GOT3 (cell line): ENCODE data around the gene THY1.
"Not testable (repeated sequence)": the region's sequence is repeated elsewhere in the genome, so short reads cannot be mapped to it uniquely, and the experiment has no call there.

ENCODE experiments used
- DNase-seq: peaks from one replicate; lab custom pipeline; 2025; ENCODE audit warnings: mixed read lengths; lab: John Stamatoyannopoulos, UW

The THY1 gene

GRCh38 chr11:119445850-119446249, 22.9 kb upstream of the THY1 start:
- no peak for DNase-seq

- DNase-seq: no peak
Observed at GRCh38 chr11:119445379-119445778, 22.4 kb upstream of the THY1 start.

- DNase-seq: no peak
Observed at GRCh38 chr11:119441898-119442243, 18.9 kb upstream of the THY1 start.

- no peak for DNase-seq
Observed at GRCh38 chr11:119438599-119438998, 15.6 kb upstream of the THY1 start.

GRCh38 chr11:119437521-119437920, 14.5 kb upstream of the THY1 start:
- not testable (repeated sequence) for DNase-seq

GRCh38 chr11:119436711-119437110, 13.7 kb upstream of the THY1 start:
- DNase-seq: no peak

- no peak for DNase-seq
Observed at GRCh38 chr11:119436093-119436492, 13.1 kb upstream of the THY1 start.

- no peak for DNase-seq
Observed at GRCh38 chr11:119434591-119435330, 11.8 kb upstream of the THY1 start.

GRCh38 chr11:119433358-119433725, 10.4 kb upstream of the THY1 start:
- DNase-seq: no peak

GRCh38 chr11:119432484-119433357, 9.7 kb upstream of the THY1 start:
- DNase-seq: no peak

- DNase-seq: no peak
Observed at GRCh38 chr11:119431523-119431922, 8.6 kb upstream of the THY1 start.

- DNase-seq: no peak
Observed at GRCh38 chr11:119427279-119427678, 4.3 kb upstream of the THY1 start.

GRCh38 chr11:119426142-119426541, 3.2 kb upstream of the THY1 start:
- DNase-seq: no peak

- no peak for DNase-seq
Observed at GRCh38 chr11:119424775-119425174, 1.8 kb upstream of the THY1 start.

GRCh38 chr11:119424276-119424675, 1.3 kb upstream of the THY1 start:
- no peak for DNase-seq

- DNase-seq: no peak
Observed at GRCh38 chr11:119423509-119424254, 710 bp upstream of the THY1 start.

- no peak for DNase-seq
Observed at GRCh38 chr11:119421941-119422808, 797 bp downstream of the THY1 start.

- DNase-seq: no peak
Observed at GRCh38 chr11:119421351-119421750, 1.6 kb downstream of the THY1 start.

GRCh38 chr11:119420631-119421030, 2.3 kb downstream of the THY1 start:
- DNase-seq: no peak

GRCh38 chr11:119419834-119420492, 3.0 kb downstream of the THY1 start:
- DNase-seq: no peak

GRCh38 chr11:119419246-119419645, 3.7 kb downstream of the THY1 start:
- DNase-seq: no peak
